Measurements from ENCODE around the gene NDUFB10. TPM values are rescaled to one million over a fixed set of nuclear protein-coding genes. Genes with fewer than 3 reads are reported as not detected.
A peak's percentile ranks its signal among the peaks of the same experiment; 100 is the strongest.

NDUFB10 gene
- total RNA-seq, 4 donors from 2014 or later: 137 to 496 (median 250) TPM

GRCh38 chr16:2001456-2002355, 42.4 kb downstream of the NDUFB10 start:
- DNase-seq: no peak
- Histone ChIP-seq H3K4me1 (peaks cover 12 to 29% (median 19%) of the 10 kb centered on the region in 4 donors), H3K4me3 (no peak overlapping the region), H3K9me3 (no peaks in the 10 kb centered on the region), H3K27me3 (no peaks in the 10 kb centered on the region), H3K27ac (no peak overlapping the region), H3K36me3 (peaks cover 0 to 45% (median 28%) of the 10 kb centered on the region in 4 donors)
- 93% methylated on average over 48 of the region's 53 CpGs; no CpG with 5 or more reads in 1 of the 2 donors for WGBS, 2 donors (ENCODE audit: low coverage in 1 of 2)
- no peak for TF ChIP-seq EP300 (IDR thresholded peaks at IDR 0.05; ENCODE audit: low read depth)
- TF ChIP-seq POLR2AphosphoS5 (IDR thresholded peaks at IDR 0.05): no peak
- TF ChIP-seq CTCF (IDR thresholded peaks at IDR 0.05): no peak
- TF ChIP-seq POLR2A (IDR thresholded peaks at IDR 0.05): no peak
- intact Hi-C loops (cut with DNase I; ENCODE audit: low total_unique reads) (loop anchor here (10.0 kb wide), 1 partner anchor 233 kb away; the partner anchor contains the start of gene DNASE1L2), in situ Hi-C loops (cut with MboI; ENCODE audit: low pct_ligation_motif_present in 1 of 4, low pct_unique_long_range_greater_than_20kb in 1 of 4, low sequenced_read_pairs in 3 of 4) (loop anchor here in 1 of 4 donors (25.0 kb wide), 1 partner anchor 136 kb away; the partner anchor contains the start of genes PKD1 and RAB26)

- intact Hi-C loops (cut with DNase I; ENCODE audit: low total_unique reads) (loop anchor here (10.0 kb wide), 1 partner anchor 232 kb away; the partner anchor contains the start of gene DNASE1L2), in situ Hi-C loops (cut with MboI; ENCODE audit: low pct_ligation_motif_present in 1 of 4, low pct_unique_long_range_greater_than_20kb in 1 of 4, low sequenced_read_pairs in 3 of 4) (loop anchor here in 1 of 4 donors (25.0 kb wide), 1 partner anchor 135 kb away; the partner anchor contains the start of genes PKD1 and RAB26)
- H3K4me3 ChIP-seq: no peak overlapping the region
- H3K27ac ChIP-seq: no peak overlapping the region
- 95% methylated on average over 40 of the region's 47 CpGs; no CpG with 5 or more reads in 1 of the 2 donors for WGBS, 2 donors (ENCODE audit: low coverage in 1 of 2)
- no peaks in the 10 kb centered on the region for H3K9me3 ChIP-seq
- no peak for DNase-seq
- H3K36me3 ChIP-seq: peaks cover 0 to 45% (median 28%) of the 10 kb centered on the region in 4 donors
- H3K27me3 ChIP-seq: no peaks in the 10 kb centered on the region
- TF ChIP-seq POLR2A (IDR thresholded peaks at IDR 0.05) (no peak), EP300 (IDR thresholded peaks at IDR 0.05; ENCODE audit: low read depth) (no peak), CTCF (IDR thresholded peaks at IDR 0.05) (no peak), POLR2AphosphoS5 (IDR thresholded peaks at IDR 0.05) (no peak)
- H3K4me1 ChIP-seq: peaks cover 19 to 36% (median 27%) of the 10 kb centered on the region in 4 donors
Measured at GRCh38 chr16:2002406-2003230, 43.3 kb downstream of the NDUFB10 start.

GRCh38 chr16:2003231-2003826, 44.0 kb downstream of the NDUFB10 start:
- no peaks in the 10 kb centered on the region for H3K27me3 ChIP-seq
- 84% methylated on average over 8 of the region's 8 CpGs; no CpG with 5 or more reads in 1 of the 2 donors for WGBS, 2 donors (ENCODE audit: low coverage in 1 of 2)
- TF ChIP-seq POLR2A (IDR thresholded peaks at IDR 0.05): no peak
- TF ChIP-seq CTCF (IDR thresholded peaks at IDR 0.05): no peak
- TF ChIP-seq EP300 (IDR thresholded peaks at IDR 0.05; ENCODE audit: low read depth): no peak
- TF ChIP-seq POLR2AphosphoS5 (IDR thresholded peaks at IDR 0.05): no peak
- H3K9me3 ChIP-seq: no peaks in the 10 kb centered on the region
- peaks cover 25 to 43% (median 34%) of the 10 kb centered on the region in 4 donors for H3K4me1 ChIP-seq
- peak overlapping the region in 1 of 4 donors; percentile 79 for H3K27ac ChIP-seq
- no peak for DNase-seq
- intact Hi-C loops (cut with DNase I; ENCODE audit: low total_unique reads) (loop anchor here (10.0 kb wide), 1 partner anchor 231 kb away; the partner anchor contains the start of gene DNASE1L2), in situ Hi-C loops (cut with MboI; ENCODE audit: low pct_ligation_motif_present in 1 of 4, low pct_unique_long_range_greater_than_20kb in 1 of 4, low sequenced_read_pairs in 3 of 4) (loop anchor here in 1 of 4 donors (25.0 kb wide), 1 partner anchor 134 kb away; the partner anchor contains the start of genes PKD1 and RAB26)
- H3K36me3 ChIP-seq: peaks cover 0 to 40% (median 25%) of the 10 kb centered on the region in 4 donors
- H3K4me3 ChIP-seq: no peak overlapping the region
